GM19043 (cell line): ENCODE data around the gene AP3S2.
"Not testable (repeated sequence)": the region's sequence is repeated elsewhere in the genome, so short reads cannot be mapped to it uniquely, and the experiment has no call there.

Experiments used
- ATAC-seq: cut with Tn5 transposase; IDR thresholded peaks from one replicate; pipeline ENCODE4 v1.9.1; 2021; ENCODE audit warnings: low read depth; ENCODE audit not compliant: unreplicated experiment

The AP3S2 gene

GRCh38 chr15:89803941-89804800 is 89.6 kb downstream of the AP3S2 start:
- ATAC-seq = no peak

GRCh38 chr15:89802986-89803824 is 90.6 kb downstream of the AP3S2 start:
- ATAC-seq = no peak

- no peak for ATAC-seq
Observed at GRCh38 chr15:89802231-89802928, 91.4 kb downstream of the AP3S2 start.

GRCh38 chr15:89801471-89802195 is 92.2 kb downstream of the AP3S2 start:
- ATAC-seq = no peak

DNA sequence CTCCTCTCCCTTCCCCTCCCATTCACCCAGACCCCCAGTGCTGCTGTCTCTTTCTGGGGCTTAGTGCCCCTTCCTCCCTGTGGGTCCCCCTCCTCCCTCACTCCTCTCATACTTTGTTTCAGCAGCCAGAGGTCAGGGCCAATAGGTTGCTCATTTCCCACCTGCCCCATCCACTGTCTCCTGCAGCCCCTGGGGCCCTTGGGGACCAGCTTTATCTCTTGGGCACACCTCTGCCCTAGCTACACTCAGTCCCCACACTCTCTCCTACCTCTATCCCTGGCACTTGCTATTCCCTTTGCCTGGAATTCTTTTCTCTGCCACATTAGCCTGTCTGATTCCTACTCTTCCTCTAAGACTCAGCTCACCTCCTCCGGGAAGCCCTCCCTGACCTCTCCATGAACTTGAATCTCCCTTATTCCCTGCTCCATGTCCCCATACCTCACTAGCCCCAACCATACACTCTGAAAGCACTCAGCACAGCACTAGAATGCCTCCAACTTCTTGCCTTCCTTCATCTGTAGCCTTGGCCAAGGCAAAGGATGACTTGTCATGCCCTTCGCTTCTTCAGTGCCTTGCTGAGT is 93.8 kb downstream of the AP3S2 start:
- no peak for ATAC-seq

DNA sequence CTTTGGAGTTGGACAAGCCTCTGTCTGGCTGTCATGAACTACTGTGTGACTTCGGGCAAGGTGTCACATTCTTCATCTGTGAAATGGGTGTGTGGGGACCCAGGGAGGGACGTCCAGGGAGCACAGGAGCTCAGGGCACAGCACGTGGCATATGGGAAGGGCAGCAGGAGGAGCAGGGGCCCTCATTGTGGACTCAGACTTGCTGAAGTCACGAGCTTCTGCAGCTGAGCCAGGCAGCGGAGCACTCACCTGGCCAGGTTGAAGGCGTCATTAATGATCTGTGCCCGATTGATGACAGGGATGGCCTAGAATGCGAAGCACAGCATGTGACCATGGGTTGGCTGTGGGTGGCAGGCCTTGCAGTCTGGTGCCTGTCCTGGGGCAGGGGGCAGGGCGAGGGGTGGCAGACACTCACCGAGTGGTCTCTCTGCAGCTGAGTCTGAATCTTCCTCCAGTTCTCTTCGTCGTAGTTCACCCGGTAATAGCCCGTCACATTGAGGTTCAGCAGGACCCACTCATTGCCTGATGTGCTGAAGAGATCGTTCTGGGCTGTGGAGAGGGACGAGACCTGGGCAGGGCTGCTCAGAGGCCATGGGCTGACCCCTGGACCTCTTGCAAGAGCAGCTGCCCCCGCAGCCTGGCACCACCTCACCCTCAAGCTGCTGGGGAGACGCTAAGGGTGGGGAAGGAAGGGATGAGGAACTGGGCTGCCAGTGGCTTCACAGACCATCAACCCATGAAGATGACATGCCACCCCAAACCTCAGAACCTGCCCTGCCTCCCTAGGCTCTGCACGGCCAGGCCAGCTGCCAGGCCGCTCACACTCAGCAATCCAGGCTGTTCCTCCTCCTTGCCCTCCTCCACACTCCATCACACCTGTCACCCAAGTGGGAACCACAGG is 94.5 kb downstream of the AP3S2 start:
- ATAC-seq = no peak

GRCh38 chr15:89797678-89798201 is 96.1 kb downstream of the AP3S2 start:
- no peak for ATAC-seq

DNA sequence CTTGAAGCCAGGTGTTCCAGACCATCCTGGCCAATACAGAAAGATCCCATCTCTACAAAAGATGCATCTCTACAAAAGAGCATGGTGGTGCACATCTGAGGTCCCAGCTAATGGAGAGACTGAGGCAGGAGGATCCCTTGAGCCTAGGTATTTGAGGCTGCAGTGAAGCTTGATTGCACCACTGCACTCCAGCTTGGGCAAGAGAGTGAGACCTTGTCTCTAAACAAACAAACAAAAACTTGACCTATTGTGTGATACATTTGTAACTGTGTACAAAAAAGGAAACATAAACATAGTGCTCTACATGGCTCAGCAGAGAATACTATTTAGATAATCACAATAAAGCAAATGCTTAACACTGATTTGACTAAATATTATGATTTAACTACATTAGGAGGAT is 97.8 kb downstream of the AP3S2 start:
- no peak for ATAC-seq

- no peak for ATAC-seq
Observed at GRCh38 chr15:89794627-89795241, 99.1 kb downstream of the AP3S2 start.

- no peak for ATAC-seq
Observed at GRCh38 chr15:89792106-89792805, 101.5 kb downstream of the AP3S2 start.

GRCh38 chr15:89790661-89791060 is 103.1 kb downstream of the AP3S2 start:
- no peak for ATAC-seq

- no peak for ATAC-seq
Observed at GRCh38 chr15:89790206-89790605, 103.6 kb downstream of the AP3S2 start.

DNA sequence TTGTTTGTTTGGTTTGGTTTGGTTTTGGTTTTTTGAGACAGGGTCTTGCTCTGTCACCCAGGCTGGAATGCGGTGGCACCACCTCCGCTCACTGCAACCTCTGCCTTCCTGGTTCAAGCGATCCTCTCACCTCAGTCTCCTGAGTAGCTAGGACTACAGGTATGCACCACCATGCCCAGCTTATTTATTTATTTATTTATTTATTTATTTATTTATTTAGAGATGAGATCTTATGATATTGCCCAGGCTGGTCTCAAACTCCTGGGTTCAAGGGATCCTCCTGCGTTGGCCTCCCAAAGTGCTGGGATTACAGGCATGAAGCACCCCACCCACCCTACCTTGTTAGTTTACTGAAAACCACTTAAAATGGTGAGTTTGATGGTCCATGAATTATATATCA is 105.2 kb downstream of the AP3S2 start:
- not testable (repeated sequence) for ATAC-seq

- ATAC-seq = no peak
Observed at GRCh38 chr15:89787944-89788343, 105.8 kb downstream of the AP3S2 start.

DNA sequence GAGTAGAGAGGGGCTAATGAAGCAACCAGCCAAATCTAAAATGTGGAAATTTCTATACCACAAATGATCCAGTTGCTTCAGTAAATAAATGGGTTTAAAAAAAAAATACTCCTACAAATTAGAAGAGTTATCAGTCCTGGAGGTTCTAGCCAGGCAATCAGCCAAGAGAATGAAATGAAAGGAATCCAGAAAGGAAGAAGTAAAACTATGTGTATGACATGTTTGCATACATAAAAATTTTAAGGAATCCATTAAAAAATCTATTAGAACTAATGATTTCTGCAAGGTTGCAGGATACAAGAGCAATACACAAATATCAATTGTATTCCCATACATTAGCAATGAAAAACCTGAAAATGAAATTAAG is 108.0 kb downstream of the AP3S2 start:
- ATAC-seq = no peak

DNA sequence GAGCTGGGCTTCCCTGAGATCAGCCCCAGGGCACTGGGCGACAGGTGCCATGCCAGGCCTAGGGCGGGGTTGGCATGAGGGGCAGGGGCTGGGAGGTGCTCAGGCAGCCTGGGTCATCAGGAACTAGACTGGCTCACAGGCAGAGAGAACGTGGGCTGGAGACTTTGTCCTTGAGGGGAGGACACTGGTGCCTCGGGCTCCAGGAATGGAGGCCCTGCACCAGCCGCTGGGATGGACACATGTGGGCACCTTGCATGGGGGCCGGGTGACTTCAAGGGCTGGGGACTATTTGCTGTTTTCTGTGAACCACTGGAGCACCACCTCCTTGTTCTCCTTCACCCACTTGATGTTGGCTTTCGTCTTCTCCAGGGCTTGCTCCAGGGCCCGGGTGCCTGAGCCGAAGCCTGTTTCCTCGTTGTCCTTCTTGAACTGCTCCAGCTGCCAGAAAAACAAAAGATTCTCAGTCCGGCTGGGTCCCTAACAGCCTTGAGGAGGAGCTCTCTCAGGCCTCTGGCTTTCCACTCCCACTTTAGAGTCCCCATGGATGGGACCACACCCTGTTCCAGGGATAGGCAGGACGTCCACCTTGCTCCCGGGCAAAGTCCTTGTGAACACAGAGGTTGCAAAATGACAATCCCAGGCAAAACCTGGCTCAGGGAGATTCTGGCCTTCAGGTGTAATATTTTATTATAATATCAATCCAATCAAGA is 108.6 kb downstream of the AP3S2 start:
- no peak for ATAC-seq

- ATAC-seq = no peak
Observed at GRCh38 chr15:89784686-89784960, 109.2 kb downstream of the AP3S2 start.
